SU-DHL-6 (cell line): Measurements from ENCODE around the gene S1PR1.

Experiments used
- EZH2phosphoT487 ChIP-seq: fragments of 200-600 bp; sonication (generic), shearing (Covaris generic); conservative IDR thresholded peaks from 2 replicates; pipeline ENCODE4 v1.6.1; 2018; ENCODE audit warnings: mild to moderate bottlenecking, antibody characterized with exemption, low read length, moderate library complexity, mixed read lengths
- TF ChIP-seq, protein P1 (sequence below): fragments of 200-600 bp; sonication (generic); IDR thresholded peaks from one replicate; pipeline ENCODE4 v1.5.1; 2017; ENCODE audit warnings: antibody characterized with exemption, mild to moderate bottlenecking, low read length, moderate library complexity; ENCODE audit not compliant: insufficient read depth, poor library complexity, severe bottlenecking

DNA sequence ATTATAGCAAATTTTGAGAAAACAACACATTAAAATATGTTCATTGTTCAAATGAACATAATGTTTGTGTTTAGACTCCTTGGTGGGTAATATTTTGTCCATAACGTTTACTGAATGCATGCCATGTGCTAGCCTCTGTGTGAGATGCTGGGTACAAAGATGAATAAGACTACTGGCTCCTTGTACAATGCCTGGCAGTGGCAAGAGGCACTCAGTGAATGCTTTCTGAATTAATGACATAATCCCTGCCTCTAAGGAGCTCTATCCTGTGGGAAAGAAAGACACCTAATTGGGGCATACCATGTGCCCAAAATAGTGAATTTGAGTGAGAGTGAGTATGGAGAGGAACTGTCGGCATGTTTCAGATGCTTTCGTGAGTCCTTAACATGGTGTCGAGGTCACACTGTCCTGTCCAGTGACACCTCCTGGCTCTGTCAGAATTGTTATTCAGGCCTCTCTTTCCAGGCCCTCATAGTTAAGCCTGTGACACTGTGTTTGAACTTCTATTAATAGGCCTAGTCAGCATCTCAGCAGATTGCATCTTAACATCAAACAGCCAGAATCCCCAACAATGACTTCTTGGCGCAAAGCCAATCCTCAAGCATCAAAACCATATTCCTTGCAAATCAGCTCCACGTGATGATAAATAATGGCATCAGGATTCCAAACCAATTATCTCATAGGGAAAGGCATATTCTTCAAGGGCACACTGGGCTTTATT lies 32.8 kb upstream of the S1PR1 start:
- TF ChIP-seq, protein P1, sequence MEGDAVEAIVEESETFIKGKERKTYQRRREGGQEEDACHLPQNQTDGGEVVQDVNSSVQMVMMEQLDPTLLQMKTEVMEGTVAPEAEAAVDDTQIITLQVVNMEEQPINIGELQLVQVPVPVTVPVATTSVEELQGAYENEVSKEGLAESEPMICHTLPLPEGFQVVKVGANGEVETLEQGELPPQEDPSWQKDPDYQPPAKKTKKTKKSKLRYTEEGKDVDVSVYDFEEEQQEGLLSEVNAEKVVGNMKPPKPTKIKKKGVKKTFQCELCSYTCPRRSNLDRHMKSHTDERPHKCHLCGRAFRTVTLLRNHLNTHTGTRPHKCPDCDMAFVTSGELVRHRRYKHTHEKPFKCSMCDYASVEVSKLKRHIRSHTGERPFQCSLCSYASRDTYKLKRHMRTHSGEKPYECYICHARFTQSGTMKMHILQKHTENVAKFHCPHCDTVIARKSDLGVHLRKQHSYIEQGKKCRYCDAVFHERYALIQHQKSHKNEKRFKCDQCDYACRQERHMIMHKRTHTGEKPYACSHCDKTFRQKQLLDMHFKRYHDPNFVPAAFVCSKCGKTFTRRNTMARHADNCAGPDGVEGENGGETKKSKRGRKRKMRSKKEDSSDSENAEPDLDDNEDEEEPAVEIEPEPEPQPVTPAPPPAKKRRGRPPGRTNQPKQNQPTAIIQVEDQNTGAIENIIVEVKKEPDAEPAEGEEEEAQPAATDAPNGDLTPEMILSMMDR: no peak
- TF ChIP-seq EZH2phosphoT487: no peak
